Activated gamma-delta T cell treated with anti-CD3 and anti-CD28 coated beads, Interleukin-2, amount 50 U/mL, for 16 hours (primary cell): ENCODE results near the gene AGO1.

Source experiments
- DNase-seq: peaks from one replicate; pipeline ENCODE4 v3.0.0-alpha.2; 2020; ENCODE audit warnings: low read depth

Gene AGO1

GRCh38 chr1:35980090-35980489 lies 97.1 kb downstream of the AGO1 start:
- no peak for DNase-seq
